ENCODE data around the gene GPC6. TPM values are rescaled to one million over a fixed set of nuclear protein-coding genes. Genes with fewer than 3 reads are reported as not detected.
"Not testable (repeated sequence)": the region's sequence is repeated elsewhere in the genome, so short reads cannot be mapped to it uniquely, and the experiment has no call there.

GPC6 gene
- total RNA-seq = not detected

- ChIA-PET POLR2A (no interaction called here), CTCF (no interaction called here)
- DNase-seq = no peak
- Mint-ChIP-seq H3K27me3 (peaks cover 36% of the 10 kb centered on the region), H3K4me1 (ENCODE audit: low read depth) (peaks cover 2% of the 10 kb centered on the region), H3K36me3 (no peaks in the 10 kb centered on the region), H3K27ac (no peak within 1 kb of the TSS), H3K9me3 (no peaks in the 10 kb centered on the region), H3K4me3 (no peak within 1 kb of the TSS)
- intact Hi-C loops (cut with micrococcal nuclease) = no loop called here
These were observed at the start of gene GPC6 for GRCh38 chr13:93226623-93227279. Gene GPC6, plus strand, starts transcription at chr13:93226807.

GRCh38 chr13:93180356-93180969 is 46.1 kb upstream of the GPC6 start:
- H3K27ac Mint-ChIP-seq = no peak overlapping the region
- intact Hi-C loops (cut with micrococcal nuclease) = no loop called here
- no peak overlapping the region for H3K4me3 Mint-ChIP-seq
- DNase-seq = no peak
- CTCF ChIA-PET = no interaction called here
- H3K4me1 Mint-ChIP-seq (ENCODE audit: low read depth) = no peaks in the 10 kb centered on the region
- H3K27me3 Mint-ChIP-seq = no peaks in the 10 kb centered on the region
- no peaks in the 10 kb centered on the region for H3K36me3 Mint-ChIP-seq
- peaks cover 9% of the 10 kb centered on the region for H3K9me3 Mint-ChIP-seq
- POLR2A ChIA-PET = no interaction called here

GRCh38 chr13:93182406-93182805 is 44.2 kb upstream of the GPC6 start:
- Mint-ChIP-seq H3K4me3 (no peak overlapping the region), H3K9me3 (peaks cover 5% of the 10 kb centered on the region), H3K27ac (no peak overlapping the region), H3K36me3 (no peaks in the 10 kb centered on the region), H3K27me3 (no peaks in the 10 kb centered on the region), H3K4me1 (ENCODE audit: low read depth) (no peaks in the 10 kb centered on the region)
- POLR2A ChIA-PET = no interaction called here
- CTCF ChIA-PET = no interaction called here
- DNase-seq = no peak
- intact Hi-C loops (cut with micrococcal nuclease) = no loop called here

GRCh38 chr13:93183302-93183701 is 43.3 kb upstream of the GPC6 start:
- no peaks in the 10 kb centered on the region for H3K36me3 Mint-ChIP-seq
- no peak overlapping the region for H3K4me3 Mint-ChIP-seq
- no peaks in the 10 kb centered on the region for H3K27me3 Mint-ChIP-seq
- no peak overlapping the region for H3K27ac Mint-ChIP-seq
- POLR2A ChIA-PET = no interaction called here
- no peaks in the 10 kb centered on the region for H3K4me1 Mint-ChIP-seq (ENCODE audit: low read depth)
- H3K9me3 Mint-ChIP-seq = peaks cover 5% of the 10 kb centered on the region
- CTCF ChIA-PET = no interaction called here
- intact Hi-C loops (cut with micrococcal nuclease) = no loop called here
- no peak for DNase-seq

GRCh38 chr13:93190006-93190405 is 36.6 kb upstream of the GPC6 start:
- CTCF ChIA-PET = no interaction called here
- POLR2A ChIA-PET = no interaction called here

GRCh38 chr13:93193682-93194081 is 32.9 kb upstream of the GPC6 start:
- H3K27ac Mint-ChIP-seq = no peak overlapping the region
- no peaks in the 10 kb centered on the region for H3K4me1 Mint-ChIP-seq (ENCODE audit: low read depth)
- intact Hi-C loops (cut with micrococcal nuclease) = no loop called here
- H3K36me3 Mint-ChIP-seq = peaks cover 2% of the 10 kb centered on the region
- CTCF ChIA-PET = no interaction called here
- no peaks in the 10 kb centered on the region for H3K27me3 Mint-ChIP-seq
- no peak for DNase-seq
- POLR2A ChIA-PET = no interaction called here
- peaks cover 19% of the 10 kb centered on the region for H3K9me3 Mint-ChIP-seq
- H3K4me3 Mint-ChIP-seq = no peak overlapping the region

More at GRCh38 chr13:93190006-93190405, 36.6 kb upstream of the GPC6 start:
- intact Hi-C loops (cut with micrococcal nuclease) = no loop called here
- H3K4me1 Mint-ChIP-seq (ENCODE audit: low read depth) = no peaks in the 10 kb centered on the region
- H3K4me3 Mint-ChIP-seq = no peak overlapping the region
- DNase-seq = no peak
- H3K36me3 Mint-ChIP-seq = peaks cover 2% of the 10 kb centered on the region
- no peaks in the 10 kb centered on the region for H3K27me3 Mint-ChIP-seq
- H3K9me3 Mint-ChIP-seq = peaks cover 19% of the 10 kb centered on the region
- H3K27ac Mint-ChIP-seq = no peak overlapping the region

- Mint-ChIP-seq H3K9me3 (peaks cover 1% of the 10 kb centered on the region), H3K36me3 (peaks cover under 1% of the 10 kb centered on the region), H3K27ac (no peak overlapping the region), H3K4me1 (ENCODE audit: low read depth) (no peaks in the 10 kb centered on the region), H3K27me3 (no peaks in the 10 kb centered on the region), H3K4me3 (no peak overlapping the region)
- ChIA-PET POLR2A (no interaction called here), CTCF (no interaction called here)
- DNase-seq = no peak
- intact Hi-C loops (cut with micrococcal nuclease) = no loop called here
These were observed 26.8 kb upstream of the GPC6 start for GRCh38 chr13:93199856-93200255.

- no peaks in the 10 kb centered on the region for H3K27me3 Mint-ChIP-seq
These were observed 26.0 kb upstream of the GPC6 start for GRCh38 chr13:93200626-93201025.

GRCh38 chr13:93201992-93202558 is 24.5 kb upstream of the GPC6 start:
- H3K4me1 Mint-ChIP-seq (ENCODE audit: low read depth) = no peaks in the 10 kb centered on the region
- H3K4me3 Mint-ChIP-seq = no peak overlapping the region
- POLR2A ChIA-PET = no interaction called here

More at GRCh38 chr13:93200626-93201025, 26.0 kb upstream of the GPC6 start:
- no peaks in the 10 kb centered on the region for H3K36me3 Mint-ChIP-seq
- ChIA-PET POLR2A (no interaction called here), CTCF (no interaction called here)
- DNase-seq = no peak
- no peak overlapping the region for H3K4me3 Mint-ChIP-seq
- no peaks in the 10 kb centered on the region for H3K9me3 Mint-ChIP-seq
- no peak overlapping the region for H3K27ac Mint-ChIP-seq
- intact Hi-C loops (cut with micrococcal nuclease) = no loop called here
- no peaks in the 10 kb centered on the region for H3K4me1 Mint-ChIP-seq (ENCODE audit: low read depth)

GRCh38 chr13:93206778-93207392 is 19.7 kb upstream of the GPC6 start:
- CTCF ChIA-PET; H3K4me1 Mint-ChIP-seq (ENCODE audit: low read depth); H3K27ac Mint-ChIP-seq; H3K36me3 Mint-ChIP-seq; DNase-seq; POLR2A ChIA-PET; H3K9me3 Mint-ChIP-seq; H3K27me3 Mint-ChIP-seq; H3K4me3 Mint-ChIP-seq; intact Hi-C loops (cut with micrococcal nuclease): not testable (repeated sequence)

More at GRCh38 chr13:93201992-93202558, 24.5 kb upstream of the GPC6 start:
- CTCF ChIA-PET = no interaction called here
- intact Hi-C loops (cut with micrococcal nuclease) = no loop called here
- H3K9me3 Mint-ChIP-seq = no peaks in the 10 kb centered on the region
- H3K27me3 Mint-ChIP-seq = no peaks in the 10 kb centered on the region
- no peak overlapping the region for H3K27ac Mint-ChIP-seq
- no peaks in the 10 kb centered on the region for H3K36me3 Mint-ChIP-seq
- no peak for DNase-seq

GRCh38 chr13:93216122-93216521 is 10.5 kb upstream of the GPC6 start:
- ChIA-PET CTCF (no interaction called here), POLR2A (no interaction called here)
- DNase-seq = no peak
- H3K36me3 Mint-ChIP-seq = no peaks in the 10 kb centered on the region
- no peak overlapping the region for H3K27ac Mint-ChIP-seq
- intact Hi-C loops (cut with micrococcal nuclease) = no loop called here
- no peaks in the 10 kb centered on the region for H3K27me3 Mint-ChIP-seq
- no peak overlapping the region for H3K4me3 Mint-ChIP-seq
- no peaks in the 10 kb centered on the region for H3K9me3 Mint-ChIP-seq
- H3K4me1 Mint-ChIP-seq (ENCODE audit: low read depth) = no peaks in the 10 kb centered on the region

GRCh38 chr13:93217721-93218261 is 8.8 kb upstream of the GPC6 start:
- no peak overlapping the region for H3K27ac Mint-ChIP-seq
- no peak for DNase-seq
- H3K4me1 Mint-ChIP-seq (ENCODE audit: low read depth) = no peaks in the 10 kb centered on the region
- H3K4me3 Mint-ChIP-seq = no peak overlapping the region
- intact Hi-C loops (cut with micrococcal nuclease) = no loop called here
- no peaks in the 10 kb centered on the region for H3K36me3 Mint-ChIP-seq
- H3K27me3 Mint-ChIP-seq = no peaks in the 10 kb centered on the region
- no peaks in the 10 kb centered on the region for H3K9me3 Mint-ChIP-seq
- ChIA-PET POLR2A (no interaction called here), CTCF (no interaction called here)
